Progenitor cell of endocrine pancreas (in vitro differentiated cells): ENCODE data around the gene INKA2. TPM values are rescaled to one million over a fixed set of nuclear protein-coding genes. Genes with fewer than 3 reads are reported as not detected.
"Not testable (repeated sequence)": the region's sequence is repeated elsewhere in the genome, so short reads cannot be mapped to it uniquely, and the experiment has no call there.

Experiments
- DNase-seq: peaks from one replicate; pipeline ENCODE4 v3.0.0; 2021; ENCODE audit warnings: low spot score; ENCODE audit not compliant: unreplicated experiment
- H3K27ac Mint-ChIP-seq: 2 replicates; pipeline ENCODE4 v1.8.0; 2021; ENCODE audit warnings: mild to moderate bottlenecking, moderate library complexity, mixed read lengths
- H3K27me3 Mint-ChIP-seq: 2 replicates; pipeline ENCODE4 v1.8.0; 2021; ENCODE audit warnings: mixed read lengths
- H3K36me3 Mint-ChIP-seq: 2 replicates; pipeline ENCODE4 v1.8.0; 2022; ENCODE audit warnings: mixed read lengths; ENCODE audit not compliant: insufficient read depth
- H3K4me1 Mint-ChIP-seq: 2 replicates; pipeline ENCODE4 v1.8.0; 2021; ENCODE audit warnings: low read depth, mixed read lengths
- H3K4me3 Mint-ChIP-seq: 2 replicates; pipeline ENCODE4 v1.8.0; 2021; ENCODE audit warnings: low read depth, mild to moderate bottlenecking, moderate library complexity, mixed read lengths
- H3K9me3 Mint-ChIP-seq: 2 replicates; pipeline ENCODE4 v1.8.0; 2021; ENCODE audit warnings: low read depth, mixed read lengths
- CTCF ChIP-seq: fragments of 200-600 bp; sonication (generic); IDR thresholded peaks from one replicate; pipeline ENCODE4 v1.5.0; 2021; ENCODE audit warnings: antibody characterized with exemption, mild to moderate bottlenecking; ENCODE audit not compliant: unreplicated experiment
- total RNA-seq: library from RNA; stranded (reverse); gene quantifications from 2 replicates; pipeline ENCODE4 v1.2.1, GENCODE V29; 2021

INKA2 gene
- total RNA-seq, 1 donor from 2014 or later, result 4.4 TPM

GRCh38 chr1:111746614-111746999, 7.4 kb upstream of the INKA2 start:
- H3K27ac Mint-ChIP-seq, result no peak overlapping the region
- TF ChIP-seq CTCF, result no peak
- H3K9me3 Mint-ChIP-seq, result peaks cover 3% of the 10 kb centered on the region
- no peaks in the 10 kb centered on the region for H3K4me1 Mint-ChIP-seq
- H3K36me3 Mint-ChIP-seq, result no peaks in the 10 kb centered on the region
- no peak for DNase-seq
- H3K4me3 Mint-ChIP-seq, result no peak overlapping the region
- H3K27me3 Mint-ChIP-seq, result peaks cover 32% of the 10 kb centered on the region

GRCh38 chr1:111745675-111746613, 6.7 kb upstream of the INKA2 start:
- no peak for TF ChIP-seq CTCF
- no peak overlapping the region for H3K4me3 Mint-ChIP-seq
- H3K27me3 Mint-ChIP-seq, result peaks cover 36% of the 10 kb centered on the region
- H3K27ac Mint-ChIP-seq, result no peak overlapping the region
- no peaks in the 10 kb centered on the region for H3K36me3 Mint-ChIP-seq
- H3K9me3 Mint-ChIP-seq, result peaks cover 3% of the 10 kb centered on the region
- H3K4me1 Mint-ChIP-seq, result no peaks in the 10 kb centered on the region
- DNase-seq, result no peak

GRCh38 chr1:111743679-111744101, 4.5 kb upstream of the INKA2 start:
- H3K4me3 Mint-ChIP-seq, result no peak overlapping the region
- no peak for TF ChIP-seq CTCF
- peaks cover 3% of the 10 kb centered on the region for H3K9me3 Mint-ChIP-seq
- H3K4me1 Mint-ChIP-seq, result peaks cover 2% of the 10 kb centered on the region
- no peak for DNase-seq
- H3K36me3 Mint-ChIP-seq, result no peaks in the 10 kb centered on the region
- H3K27me3 Mint-ChIP-seq, result peaks cover 44% of the 10 kb centered on the region
- peak overlapping the region; percentile 45 for H3K27ac Mint-ChIP-seq

- Mint-ChIP-seq H3K27me3 (peaks cover 45% of the 10 kb centered on the region), H3K27ac (no peak overlapping the region), H3K4me1 (peaks cover 2% of the 10 kb centered on the region), H3K9me3 (peaks cover 3% of the 10 kb centered on the region), H3K36me3 (no peaks in the 10 kb centered on the region), H3K4me3 (no peak overlapping the region)
- TF ChIP-seq CTCF, result no peak
- DNase-seq, result no peak
These were observed 3.8 kb upstream of the INKA2 start for GRCh38 chr1:111742938-111743549.

- not testable (repeated sequence) for H3K9me3 Mint-ChIP-seq, DNase-seq, H3K27ac Mint-ChIP-seq, H3K4me3 Mint-ChIP-seq, H3K4me1 Mint-ChIP-seq, H3K36me3 Mint-ChIP-seq
- H3K27me3 Mint-ChIP-seq, result peaks cover 45% of the 10 kb centered on the region
These were observed 3.1 kb upstream of the INKA2 start for GRCh38 chr1:111742292-111742691.
